HG02678 (cell line): Measurements from ENCODE around the gene SMIM24.
"Not testable (repeated sequence)": the region's sequence is repeated elsewhere in the genome, so short reads cannot be mapped to it uniquely, and the experiment has no call there.

ENCODE experiments used
- ATAC-seq: cut with Tn5 transposase; IDR thresholded peaks from one replicate; pipeline ENCODE4 v1.9.1; 2021; ENCODE audit warnings: mild to moderate bottlenecking, moderate library complexity; ENCODE audit not compliant: unreplicated experiment

The SMIM24 gene

DNA sequence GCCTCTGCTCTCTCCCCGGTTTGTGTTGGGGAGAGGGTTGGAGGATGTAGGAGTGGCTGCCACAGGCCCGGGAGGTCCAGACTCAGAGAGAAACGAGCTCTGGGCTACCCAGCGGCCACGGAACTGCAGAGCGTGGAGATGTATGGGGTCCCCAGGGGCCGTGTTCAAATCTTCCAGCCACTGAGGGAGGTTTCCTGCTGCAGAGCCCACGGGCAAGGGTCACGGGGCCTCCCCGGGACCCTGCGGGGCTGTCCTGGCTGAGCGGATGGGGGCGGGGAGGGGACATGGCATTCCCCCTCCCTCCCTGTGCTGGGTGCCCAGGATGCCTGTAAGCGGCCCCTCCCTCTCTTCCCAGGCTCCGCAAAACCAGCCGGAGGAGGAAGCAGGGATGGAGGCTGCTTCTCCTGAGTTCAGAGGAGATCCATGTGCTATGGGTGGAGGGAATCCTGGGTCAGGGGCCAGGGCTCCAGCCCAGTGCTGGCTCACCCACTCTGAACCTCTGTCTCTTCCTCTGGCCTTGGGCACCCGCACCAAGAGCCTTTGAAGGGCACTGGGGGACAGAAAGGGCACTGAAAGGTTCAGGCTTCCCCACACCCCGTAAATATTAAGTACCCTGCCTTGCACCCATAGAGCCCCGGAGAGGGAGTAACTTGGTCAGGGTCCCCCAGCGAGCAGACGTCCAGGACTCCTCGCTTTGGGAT is 22.6 kb downstream of the SMIM24 start:
- no peak for ATAC-seq

DNA sequence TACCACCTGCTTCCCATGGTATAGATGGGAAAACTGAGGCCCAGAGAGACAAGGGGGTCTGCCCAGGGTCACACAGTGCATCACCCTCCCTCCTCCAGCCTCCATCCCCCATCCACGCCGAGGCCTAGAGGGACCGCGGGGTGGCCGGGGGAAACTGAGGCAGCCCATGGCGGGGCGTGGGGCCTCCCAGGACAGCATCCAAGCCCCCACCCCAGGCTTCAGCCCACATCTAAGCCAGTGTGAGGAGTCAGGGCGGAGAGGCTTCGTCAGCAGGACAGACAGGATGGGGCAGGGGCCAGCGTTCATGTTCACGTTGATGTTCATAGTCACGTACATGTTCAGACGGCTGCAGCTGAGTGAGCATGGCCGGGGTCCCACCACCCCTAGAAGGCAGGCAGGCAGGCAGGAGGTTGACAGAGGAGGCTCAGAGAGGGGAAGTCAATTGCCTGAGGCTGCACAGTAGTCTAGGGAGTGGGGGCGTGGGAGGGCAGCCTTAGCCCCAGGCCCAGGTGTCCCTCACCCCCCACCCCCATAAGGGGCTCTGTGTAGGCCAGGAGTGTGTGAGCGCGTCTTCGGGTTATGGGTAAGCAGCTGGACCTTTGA is 23.3 kb downstream of the SMIM24 start:
- ATAC-seq, result no peak

GRCh38 chr19:3455960-3456601 is 24.2 kb downstream of the SMIM24 start:
- no peak for ATAC-seq

DNA sequence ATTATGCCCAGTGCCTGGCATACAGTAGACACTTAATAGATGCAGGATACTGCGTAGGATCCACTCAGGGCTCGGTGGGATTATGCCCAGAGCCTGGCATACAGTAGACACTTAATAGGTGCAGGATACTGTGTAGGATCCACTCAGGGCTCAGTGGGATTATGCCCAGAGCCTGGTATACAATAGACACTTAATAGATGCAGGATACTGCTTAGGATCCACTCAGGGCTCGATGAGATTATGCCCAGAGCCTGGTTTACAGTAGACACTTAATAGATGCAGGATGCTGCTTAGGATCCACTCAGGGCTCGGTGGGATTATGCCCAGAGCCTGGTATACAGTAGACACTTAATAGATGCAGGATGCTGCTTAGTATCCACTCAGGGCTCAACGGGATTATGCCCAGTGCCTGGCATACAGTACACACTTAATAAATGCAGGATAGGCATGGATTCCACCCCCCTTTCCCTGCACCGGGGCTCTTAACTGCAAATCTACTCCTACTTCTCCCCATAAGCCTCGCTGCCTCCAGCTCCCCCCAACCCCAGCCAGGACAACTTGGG is 24.9 kb downstream of the SMIM24 start:
- ATAC-seq, result no peak

DNA sequence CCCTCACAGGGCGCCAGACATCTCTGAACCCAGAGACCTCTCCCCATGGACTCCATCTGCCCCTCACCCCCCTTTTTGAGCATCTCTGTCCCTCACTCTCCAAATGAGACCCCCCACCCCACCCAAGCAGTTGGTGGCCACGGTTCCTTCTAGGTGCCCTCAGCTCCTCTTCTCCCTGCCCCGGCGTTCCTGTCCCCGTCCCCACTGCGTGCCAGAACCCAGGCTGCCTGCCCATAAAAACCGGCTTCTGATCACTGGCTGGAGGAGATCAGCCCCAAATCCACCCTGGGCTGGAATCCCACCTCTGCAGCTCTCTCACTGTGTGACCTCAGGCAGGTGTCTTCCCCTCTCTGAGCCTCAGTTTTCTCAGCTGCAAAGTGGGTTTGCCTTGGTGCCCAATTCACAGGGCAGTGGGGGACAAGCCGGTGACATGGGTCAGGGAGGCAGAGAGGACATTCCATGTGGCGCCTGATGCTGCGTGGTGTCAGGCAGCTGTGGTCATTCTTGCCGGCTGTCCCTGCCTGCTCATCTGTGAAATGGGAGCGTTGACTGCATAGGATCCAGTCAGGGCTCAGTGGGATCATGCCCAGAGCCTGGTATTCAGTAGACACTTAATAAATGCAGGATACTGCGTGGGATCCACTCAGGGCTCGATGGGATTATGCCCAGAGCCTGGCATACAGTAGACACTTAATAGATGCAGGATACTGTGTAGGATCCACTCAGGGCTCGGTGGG is 25.5 kb downstream of the SMIM24 start:
- ATAC-seq, result no peak

DNA sequence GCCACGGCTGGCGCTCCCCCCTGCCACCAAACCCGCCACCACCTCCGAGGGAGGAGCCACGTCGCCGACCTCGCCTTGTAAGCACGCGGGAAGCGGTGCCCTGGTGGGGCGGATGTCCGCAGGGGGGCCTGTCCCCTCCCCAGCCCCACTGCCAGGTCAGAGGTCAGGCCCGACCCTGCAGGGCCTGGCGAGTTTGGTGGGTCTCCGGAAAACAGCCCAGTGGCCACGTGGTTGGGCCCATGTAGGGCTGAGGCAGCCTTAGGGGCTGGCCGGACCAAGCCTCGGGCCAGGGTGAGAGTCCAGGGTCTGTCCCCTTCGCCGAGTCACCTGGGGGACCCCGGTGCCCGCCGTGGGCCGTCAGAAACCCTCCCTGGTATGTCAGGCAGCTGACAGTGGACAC is 26.5 kb downstream of the SMIM24 start:
- no peak for ATAC-seq

DNA sequence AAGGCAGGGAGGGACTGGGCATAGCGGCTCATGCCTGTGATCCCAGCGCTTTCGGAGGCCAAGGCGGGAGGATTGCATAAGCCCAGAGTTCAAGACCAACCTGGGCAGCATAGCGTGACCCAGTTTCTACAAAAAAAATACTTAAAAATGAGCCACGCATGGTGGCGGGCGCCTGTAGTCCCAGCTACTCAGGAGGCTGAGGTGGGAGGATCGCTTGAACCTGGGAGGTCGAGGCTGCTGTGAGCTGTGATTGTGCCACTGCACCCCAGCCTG is 27.4 kb downstream of the SMIM24 start:
- not testable (repeated sequence) for ATAC-seq

GRCh38 chr19:3452171-3452941 is 28.0 kb downstream of the SMIM24 start:
- no peak for ATAC-seq

DNA sequence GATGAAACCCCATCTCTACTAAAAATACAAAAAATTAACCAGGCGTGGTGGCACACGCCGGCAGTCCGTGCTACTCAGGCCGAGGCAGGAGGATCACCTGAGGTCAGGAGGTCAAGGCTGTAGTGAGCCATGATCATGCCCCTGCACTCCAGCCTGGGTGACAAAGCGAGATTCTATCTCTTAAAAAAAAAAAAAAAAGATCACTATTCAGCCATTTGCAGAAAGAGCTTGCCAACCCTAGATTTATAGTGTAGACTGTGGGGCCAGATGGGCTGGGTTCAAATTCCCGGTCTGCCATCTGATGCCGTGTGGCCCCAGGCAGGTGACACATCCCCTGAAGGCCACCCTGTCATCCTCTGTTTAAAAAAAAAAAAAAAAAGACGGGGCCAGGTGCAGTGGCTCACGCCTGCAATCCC is 28.9 kb downstream of the SMIM24 start:
- no peak for ATAC-seq

DNA sequence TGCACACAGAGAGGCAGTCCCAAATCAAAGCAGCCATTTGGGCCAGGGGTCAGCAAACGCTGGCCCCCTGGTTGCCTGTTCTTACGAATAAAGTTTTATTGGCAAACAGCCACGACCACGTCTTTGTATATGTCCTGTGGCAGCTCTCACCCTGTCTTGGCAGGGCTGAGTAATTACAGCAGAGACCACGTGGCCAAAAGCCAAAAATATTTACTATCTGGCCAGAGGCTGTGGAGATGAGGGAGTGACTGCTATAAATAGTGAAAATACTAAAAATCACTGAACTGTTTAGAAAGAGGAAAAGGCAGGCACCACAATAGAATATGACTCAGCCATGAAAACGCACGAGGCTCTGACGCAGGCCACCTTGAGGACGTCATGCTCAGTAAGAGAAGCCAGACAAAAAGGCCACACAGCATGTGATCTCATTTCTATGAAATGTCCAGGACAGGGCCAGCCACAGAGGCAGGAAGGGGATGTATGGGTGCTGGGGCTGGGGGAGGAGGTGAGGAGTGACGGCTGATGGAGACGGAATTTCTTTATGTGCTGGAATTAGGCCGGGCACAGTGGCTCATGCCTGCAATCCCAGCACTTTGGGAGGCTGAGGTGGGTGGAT is 29.4 kb downstream of the SMIM24 start:
- no peak for ATAC-seq

GRCh38 chr19:3448616-3449334 is 31.6 kb downstream of the SMIM24 start:
- ATAC-seq, result no peak

DNA sequence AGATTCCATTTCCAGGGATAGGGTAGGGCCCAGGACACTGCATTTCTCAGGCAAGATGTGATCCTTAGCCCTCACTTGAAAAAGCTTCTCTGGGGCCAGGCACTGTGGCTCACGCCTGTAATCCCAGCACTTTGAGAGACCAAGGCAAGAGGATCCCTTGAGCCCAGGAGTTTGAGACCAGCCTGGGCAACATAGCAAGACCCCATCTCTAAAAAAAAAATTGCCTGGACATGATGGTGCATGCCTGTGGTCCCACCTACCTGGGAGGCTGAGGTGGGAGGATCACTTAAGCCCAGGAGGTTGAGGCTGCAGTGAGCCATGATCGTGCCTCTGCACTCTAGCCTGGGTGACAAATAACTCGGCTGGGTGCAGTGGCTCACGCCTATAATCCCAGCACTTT is 33.7 kb downstream of the SMIM24 start:
- ATAC-seq, result not testable (repeated sequence)

DNA sequence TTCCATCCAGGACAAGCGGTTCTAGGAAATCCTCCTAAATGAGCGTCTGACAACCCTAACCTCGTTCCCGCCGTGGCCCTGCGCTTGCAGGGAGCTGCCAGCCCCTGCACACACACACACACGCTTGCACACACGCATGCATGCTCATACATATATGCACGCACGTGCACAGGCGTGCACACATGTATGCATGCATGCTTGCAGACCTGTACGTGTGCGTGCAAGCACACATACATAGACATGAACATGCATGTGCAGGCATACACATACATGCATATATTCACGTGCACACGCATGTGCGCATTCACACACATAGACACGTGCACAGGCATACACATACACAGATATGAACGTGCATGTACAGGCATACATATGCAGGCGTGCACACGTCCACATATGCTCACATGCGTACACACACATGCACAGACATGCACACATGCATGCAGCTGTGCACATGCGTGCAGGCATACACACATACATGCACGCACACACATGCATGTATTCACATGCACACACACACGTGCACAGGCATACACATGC is 35.6 kb downstream of the SMIM24 start:
- ATAC-seq, result no peak

GRCh38 chr19:3443840-3444694 is 36.3 kb downstream of the SMIM24 start:
- no peak for ATAC-seq

DNA sequence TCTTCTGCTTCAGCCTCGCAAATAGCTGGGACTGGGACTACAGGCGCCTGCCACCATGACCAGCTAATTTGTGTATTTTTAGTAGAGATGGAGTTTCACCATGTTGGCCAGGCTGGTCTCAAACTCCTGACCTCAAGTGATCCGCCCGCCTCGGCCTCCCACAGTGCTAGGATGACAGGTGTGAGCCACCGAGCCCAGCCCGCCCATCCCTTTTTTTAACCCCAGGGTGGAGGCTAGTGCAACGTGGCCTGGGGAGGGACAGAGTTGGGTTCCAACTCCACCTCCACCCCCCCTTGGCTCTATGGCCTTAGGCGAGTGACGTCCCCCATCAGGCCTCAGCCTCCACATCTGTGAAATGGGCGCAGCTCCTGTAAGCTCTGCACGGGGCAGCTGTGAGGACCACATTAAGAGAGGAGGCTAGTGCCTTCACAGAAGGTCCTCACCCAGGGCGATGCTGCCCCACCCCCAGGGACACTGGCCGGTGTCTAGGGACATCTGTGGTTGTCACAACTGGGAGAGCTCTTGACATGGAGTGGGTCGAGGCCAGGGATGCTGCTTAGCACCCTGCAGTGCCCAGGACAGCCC is 37.7 kb downstream of the SMIM24 start:
- ATAC-seq, result no peak

GRCh38 chr19:3441986-3442329 is 38.4 kb downstream of the SMIM24 start:
- no peak for ATAC-seq

DNA sequence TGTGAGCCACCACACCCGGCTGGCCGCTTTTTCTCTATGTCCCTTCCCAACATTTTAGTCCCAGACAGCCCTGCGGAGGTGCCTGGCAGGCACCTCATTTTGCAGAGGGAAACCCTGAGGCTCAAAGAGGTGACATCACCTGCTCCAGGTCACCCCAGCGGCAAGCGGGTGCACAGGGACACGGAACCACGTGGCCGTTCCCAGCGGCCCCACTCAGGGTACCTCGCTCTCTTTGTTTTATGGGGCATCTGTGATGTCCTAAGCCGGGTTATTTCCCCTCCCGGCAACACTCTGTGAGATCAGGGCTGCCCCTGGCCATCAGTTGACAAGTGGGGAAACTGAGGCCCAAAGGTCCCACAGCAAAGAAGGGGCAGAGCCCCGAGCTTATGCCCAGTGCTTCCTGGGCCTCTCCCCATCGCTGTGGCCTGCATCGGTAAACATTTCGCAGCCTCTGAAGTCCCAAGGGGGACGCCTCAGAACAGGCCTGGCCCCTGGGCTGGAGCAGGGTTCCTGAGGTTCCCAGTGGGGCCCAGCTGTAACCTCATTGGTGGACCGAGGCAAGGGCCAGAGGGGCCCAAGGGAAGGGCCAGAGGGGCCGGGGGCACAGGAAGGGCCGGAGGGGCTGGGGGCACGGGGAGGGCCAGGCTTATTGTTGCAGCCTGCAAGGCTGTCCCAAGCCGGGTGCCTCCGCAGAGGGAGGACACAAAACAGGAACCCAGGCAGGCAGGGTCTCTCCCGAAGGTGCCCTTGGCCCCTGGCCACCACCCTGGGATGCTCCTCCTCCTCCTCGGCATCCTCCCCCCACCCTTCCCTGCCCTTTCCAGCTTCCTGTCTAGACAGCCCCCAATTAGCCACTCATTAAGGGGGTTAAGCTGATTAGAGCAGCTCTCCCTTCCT is 39.0 kb downstream of the SMIM24 start:
- no peak for ATAC-seq
